NCI-H1436 treated with DMSO at 0.1 percent for 48 hours (cell line): Measurements from ENCODE around the gene HS3ST5.

Source experiments
- DNase-seq: peaks from one replicate; lab custom pipeline; 2025; lab: John Stamatoyannopoulos, UW

The HS3ST5 gene

GRCh38 chr6:114194362-114195026, 148.3 kb downstream of the HS3ST5 start:
- DNase-seq, result no peak

GRCh38 chr6:114187563-114187962, 155.3 kb downstream of the HS3ST5 start:
- no peak for DNase-seq

- DNase-seq, result no peak
Observed at GRCh38 chr6:114181664-114182063, 161.2 kb downstream of the HS3ST5 start.

- no peak for DNase-seq
Observed at GRCh38 chr6:114179411-114179810, 163.4 kb downstream of the HS3ST5 start.

- no peak for DNase-seq
Observed at GRCh38 chr6:114176726-114177125, 166.1 kb downstream of the HS3ST5 start.

- no peak for DNase-seq
Observed at GRCh38 chr6:114172576-114173260, 170.1 kb downstream of the HS3ST5 start.

- DNase-seq, result no peak
Observed at GRCh38 chr6:114171473-114171872, 171.3 kb downstream of the HS3ST5 start.

GRCh38 chr6:114170958-114171387, 171.8 kb downstream of the HS3ST5 start:
- no peak for DNase-seq

- no peak for DNase-seq
Observed at GRCh38 chr6:114170372-114170771, 172.5 kb downstream of the HS3ST5 start.

GRCh38 chr6:114169763-114170162, 173.1 kb downstream of the HS3ST5 start:
- DNase-seq, result no peak

GRCh38 chr6:114167583-114168576, 174.9 kb downstream of the HS3ST5 start:
- DNase-seq, result no peak

- DNase-seq, result no peak
Observed at GRCh38 chr6:114164207-114164606, 178.6 kb downstream of the HS3ST5 start.

- DNase-seq, result no peak
Observed at GRCh38 chr6:114162691-114163347, 180.0 kb downstream of the HS3ST5 start.

- no peak for DNase-seq
Observed at GRCh38 chr6:114160881-114161280, 181.9 kb downstream of the HS3ST5 start.

GRCh38 chr6:114159727-114160126, 183.1 kb downstream of the HS3ST5 start:
- DNase-seq, result no peak

- DNase-seq, result no peak
Observed at GRCh38 chr6:114158838-114159694, 183.8 kb downstream of the HS3ST5 start.

GRCh38 chr6:114158411-114158810, 184.4 kb downstream of the HS3ST5 start:
- DNase-seq, result no peak

GRCh38 chr6:114157848-114158247, 185.0 kb downstream of the HS3ST5 start:
- no peak for DNase-seq

GRCh38 chr6:114155763-114156162, 187.1 kb downstream of the HS3ST5 start:
- DNase-seq, result no peak

- DNase-seq, result no peak
Observed at GRCh38 chr6:114154812-114155211, 188.0 kb downstream of the HS3ST5 start.

- no peak for DNase-seq
Observed at GRCh38 chr6:114153448-114153847, 189.4 kb downstream of the HS3ST5 start.
